ENCODE results near the gene PACRG.

GRCh38 chr6:163165922-163166321, 438.1 kb downstream of the PACRG start:
- no peak for TF ChIP-seq POLR2A (IDR thresholded peaks at IDR 0.05; ENCODE audit: low read length)
- no peak for TF ChIP-seq GATA1 (IDR thresholded peaks at IDR 0.05; ENCODE audit: low read depth, low read length)
